H1 (cell line): ENCODE results near the gene BSDC1. TPM values are rescaled to one million over a fixed set of nuclear protein-coding genes. Genes with fewer than 3 reads are reported as not detected.

Source experiments
- CTCF ChIA-PET: fragments of 300-600 bp; sonication (Branson Sonifier 250); formaldehyde crosslinking; loops from one replicate; lab custom pipeline; 2021; ENCODE audit not compliant: partially characterized antibody; lab: Charles Lee
- POLR2A ChIA-PET: fragments of 300-600 bp; sonication (Branson Sonifier 250); formaldehyde crosslinking; loops from one replicate; lab custom pipeline; 2021; ENCODE audit warnings: inconsistent platforms; ENCODE audit not compliant: partially characterized antibody; lab: Charles Lee
- DNase-seq, 2 experiments: peaks; one replicate each; pipeline versions ENCODE4 v3.0.0 to v3.0.0-alpha.2; 2010 to 2022; ENCODE audit warnings: low spot score in 2 of 2, low read depth in 1 of 2, mixed read lengths in 1 of 2
- FAIRE-seq: peaks from 2 replicates; lab custom pipeline; 2011; peaks lifted over from hg19 to GRCh38; lab: Jason Lieb, UNC
- H2AFZ ChIP-seq: 2 replicates; pipeline ENCODE4 v1.8.1; 2012; ENCODE audit warnings: low read length, inconsistent platforms
- H2AK5ac ChIP-seq: 2 replicates; pipeline ENCODE4 v1.6.1; 2013; ENCODE audit warnings: low read depth, low read length
- H2BK120ac ChIP-seq: replicated peaks from 2 replicates; pipeline ENCODE3; 2013; ENCODE audit warnings: low read depth, low read length, inconsistent platforms
- H2BK12ac ChIP-seq: 2 replicates; pipeline ENCODE4 v1.6.1; 2013; ENCODE audit warnings: low read depth, low read length
- H2BK15ac ChIP-seq: 2 replicates; pipeline ENCODE4 v1.6.1; 2013; ENCODE audit warnings: low read length
- H2BK20ac ChIP-seq: 2 replicates; pipeline ENCODE4 v1.6.1; 2013; ENCODE audit warnings: low read length
- H2BK5ac ChIP-seq: 2 replicates; pipeline ENCODE4 v1.6.1; 2013; ENCODE audit warnings: low read depth, low read length
- H3K14ac ChIP-seq: 2 replicates; pipeline ENCODE4 v1.6.1; 2013; ENCODE audit warnings: inconsistent platforms; ENCODE audit not compliant: insufficient read length
- H3K18ac ChIP-seq: 2 replicates; pipeline ENCODE4 v1.6.1; 2013; ENCODE audit warnings: low read length; ENCODE audit errors: extremely low read depth
- H3K23ac ChIP-seq: 2 replicates; pipeline ENCODE4 v1.6.1; 2013; ENCODE audit warnings: inconsistent platforms; ENCODE audit not compliant: insufficient read length
- H3K23me2 ChIP-seq: 2 replicates; pipeline ENCODE4 v1.6.1; 2013; ENCODE audit warnings: low read depth, low read length
- H3K27ac ChIP-seq: 2 replicates; pipeline ENCODE4 v1.6.1; 2011; ENCODE audit warnings: low read depth, low read length, inconsistent platforms
- H3K27me3 ChIP-seq, 4 experiments: replicated peaks in 1 of 4; 1 replicate in 1 of 4; 2 replicates in 3 of 4; pipeline versions ENCODE4 v1.6.1 to v1.8.1; 2011 to 2013; ENCODE audit warnings: low read length in 3 of 4, mild to moderate bottlenecking in 3 of 4, inconsistent platforms in 2 of 4, mixed read lengths in 2 of 4, moderate library complexity in 1 of 4; ENCODE audit not compliant: control insufficient read depth in 3 of 4, insufficient read depth in 3 of 4; ENCODE audit errors: extremely low read depth in 1 of 4
- H3K36me3 ChIP-seq, 4 experiments: 2 replicates each; pipeline versions ENCODE4 v1.6.1 to v1.8.1; 2011 to 2013; ENCODE audit warnings: mild to moderate bottlenecking in 4 of 4, low read length in 3 of 4, moderate library complexity in 2 of 4, control low read depth in 1 of 4, inconsistent platforms in 1 of 4; ENCODE audit not compliant: insufficient read depth in 4 of 4, control insufficient read depth in 2 of 4
- H3K4ac ChIP-seq: replicated peaks from 2 replicates; pipeline ENCODE3; 2013; ENCODE audit warnings: low read length, low read depth, mixed read lengths, inconsistent platforms; ENCODE audit not compliant: insufficient read length
- H3K4me1 ChIP-seq, 4 experiments: replicated peaks in 1 of 4; 1 replicate in 1 of 4; 2 replicates in 3 of 4; pipeline versions ENCODE4 v1.6.1 to v1.8.1; 2011 to 2013; ENCODE audit warnings: low read length in 3 of 4, inconsistent platforms in 2 of 4, mixed read lengths in 1 of 4; ENCODE audit not compliant: insufficient read depth in 4 of 4, control insufficient read depth in 3 of 4
- H3K4me2 ChIP-seq, 2 experiments: 2 replicates each; pipeline versions ENCODE4 v1.6.1 to v1.8.1; 2011 to 2013; ENCODE audit warnings: low read depth in 2 of 2, low read length in 2 of 2, control low read depth in 1 of 2, inconsistent platforms in 1 of 2, mild to moderate bottlenecking in 1 of 2; ENCODE audit not compliant: insufficient read depth in 1 of 2
- H3K4me3 ChIP-seq, 4 experiments: fragments of 200-600, 300-600 bp in 1 of 4; sonication (generic), shearing (Covaris generic), sonication (Bioruptor Twin) in 1 of 4; 2 replicates each; pipeline versions ENCODE4 v1.5.1 to v1.8.1; 2011 to 2016; ENCODE audit warnings: low read length in 4 of 4, low read depth in 3 of 4, control low read depth in 2 of 4, inconsistent platforms in 2 of 4, mild to moderate bottlenecking in 2 of 4, mixed read lengths in 1 of 4, moderate library complexity in 1 of 4; ENCODE audit not compliant: insufficient read depth in 2 of 4; ENCODE audit errors: extremely low read depth in 1 of 4
- H3K56ac ChIP-seq: replicated peaks from 2 replicates; pipeline ENCODE3; 2013; ENCODE audit warnings: low read depth, mild to moderate bottlenecking, mixed read lengths, low read length, inconsistent platforms; ENCODE audit not compliant: insufficient read length
- H3K79me1 ChIP-seq: 2 replicates; pipeline ENCODE4 v1.6.1; 2013; ENCODE audit warnings: low read depth, low read length, control low read depth
- H3K79me2 ChIP-seq, 2 experiments: 2 replicates each; pipeline versions ENCODE4 v1.6.1 to v1.8.1; 2012 to 2013; ENCODE audit warnings: low read length in 2 of 2, mild to moderate bottlenecking in 2 of 2, inconsistent platforms in 1 of 2; ENCODE audit not compliant: insufficient read depth in 2 of 2, control insufficient read depth in 1 of 2
- H3K9ac ChIP-seq, 4 experiments: replicated peaks in 1 of 4; 1 replicate in 1 of 4; 2 replicates in 3 of 4; pipeline versions ENCODE4 v1.6.1 to v1.8.1; 2011 to 2013; ENCODE audit warnings: low read depth in 3 of 4, low read length in 3 of 4, control low read depth in 2 of 4, mild to moderate bottlenecking in 2 of 4, moderate library complexity in 2 of 4, inconsistent platforms in 1 of 4; ENCODE audit errors: extremely low read depth in 1 of 4
- H3K9me3 ChIP-seq, 2 experiments: 2 replicates each; pipeline versions ENCODE4 v1.6.1 to v1.8.1; 2012 to 2013; ENCODE audit warnings: mild to moderate bottlenecking in 2 of 2, moderate library complexity in 2 of 2, control low read depth in 1 of 2, inconsistent platforms in 1 of 2, low read depth in 1 of 2, low read length in 1 of 2, mixed read lengths in 1 of 2; ENCODE audit not compliant: insufficient read depth in 2 of 2
- H4K20me1 ChIP-seq, 2 experiments: replicated peaks in 1 of 2; 2 replicates each; pipeline versions ENCODE3 to v1.8.1; 2011 to 2013; ENCODE audit warnings: inconsistent platforms in 2 of 2, low read length in 2 of 2, mild to moderate bottlenecking in 1 of 2; ENCODE audit not compliant: insufficient read depth in 2 of 2, control insufficient read depth in 1 of 2
- H4K5ac ChIP-seq: 2 replicates; pipeline ENCODE4 v1.6.1; 2013; ENCODE audit warnings: low read length, low read depth, mixed read lengths, inconsistent platforms; ENCODE audit not compliant: insufficient read length
- H4K8ac ChIP-seq: 2 replicates; pipeline ENCODE4 v1.8.0; 2013; ENCODE audit warnings: mild to moderate bottlenecking, moderate library complexity, low read length, inconsistent platforms; ENCODE audit not compliant: insufficient read depth; ENCODE audit errors: extremely low read depth
- H4K91ac ChIP-seq: replicated peaks from 2 replicates; pipeline ENCODE3; 2013; ENCODE audit warnings: low read length, mixed read lengths, inconsistent platforms; ENCODE audit not compliant: insufficient read length
- GABPA ChIP-seq: IDR thresholded peaks from 2 replicates; pipeline ENCODE4 v1.6.1; 2011; ENCODE audit warnings: mild to moderate bottlenecking, low read length, moderate library complexity, borderline replicate concordance; ENCODE audit not compliant: insufficient read depth
- KDM4A ChIP-seq: IDR thresholded peaks from one replicate; pipeline ENCODE4 v1.7.1; 2012; ENCODE audit warnings: low read depth, mild to moderate bottlenecking, moderate library complexity, low read length, inconsistent platforms; ENCODE audit not compliant: severe bottlenecking
- MAFK ChIP-seq: IDR thresholded peaks from 2 replicates; pipeline ENCODE4 v1.6.1; 2012; ENCODE audit warnings: low read depth, mild to moderate bottlenecking, improper control_type of control experiment, low read length
- SP2 ChIP-seq: IDR thresholded peaks from 2 replicates; pipeline ENCODE4 v1.6.1; 2012; ENCODE audit warnings: mild to moderate bottlenecking, low read length, inconsistent platforms
- TAF1 ChIP-seq: IDR thresholded peaks from 2 replicates; pipeline ENCODE4 v1.6.1; 2011; ENCODE audit warnings: mild to moderate bottlenecking, low read depth, low read length
- WGBS, 2 experiments: shearing (Covaris generic) in 1 of 2; methylation state at CpG; one replicate each; pipeline versions ENCODE4 v1.1.6 to v1.1.7; 2013 to 2015; ENCODE audit warnings: low lambda C conversion rate in 2 of 2, mixed read lengths in 2 of 2, inconsistent platforms in 1 of 2, low coverage in 1 of 2, missing lambda C conversion rate in 1 of 2; ENCODE audit not compliant: insufficient replicate concordance in 2 of 2, insufficient coverage in 1 of 2, insufficient read length in 1 of 2; ENCODE audit errors: extremely low coverage in 1 of 2, missing lambda C conversion rate in 1 of 2; 5-methylcytosine and 5-hydroxymethylcytosine counted together
- polyA plus RNA-seq, 7 experiments: library from polyadenylated mRNA; depleted of rRNA in 3 of 7; stranded (reverse) in 5 of 7; unstranded in 2 of 7; fragments of >200 nt in 5 of 7; fragments of 200-250 nt in 2 of 7; gene quantifications; 1 replicate in 5 of 7; 2 replicates in 1 of 7; 4 replicates in 1 of 7; pipeline versions ENCODE4 v1.2.1 to v1.2.3, GENCODE V29; 2011 to 2013; ENCODE audit warnings: missing spikeins in 2 of 7, mixed read lengths in 2 of 7
- total RNA-seq: library from RNA; stranded (reverse); fragmentation: NEBNext Ultra II Directional; extraction: Animal tissue kit (Norgen Biotek cat#: 25700); gene quantifications from 2 replicates; pipeline ENCODE4 v1.2.1, GENCODE V29; 2021
- TF ChIP-seq, protein P1 (sequence below): IDR thresholded peaks from 2 replicates; pipeline ENCODE4 v1.6.1; 2011; ENCODE audit warnings: low read depth, mild to moderate bottlenecking, low read length; ENCODE audit not compliant: insufficient read depth

Gene BSDC1
- total and polyA plus RNA-seq, 2 of the 8 experiments (the other 6 are each of a cell fraction or from before 2014, with no cell fraction given), result 24.8 to 40.7 TPM

DNA sequence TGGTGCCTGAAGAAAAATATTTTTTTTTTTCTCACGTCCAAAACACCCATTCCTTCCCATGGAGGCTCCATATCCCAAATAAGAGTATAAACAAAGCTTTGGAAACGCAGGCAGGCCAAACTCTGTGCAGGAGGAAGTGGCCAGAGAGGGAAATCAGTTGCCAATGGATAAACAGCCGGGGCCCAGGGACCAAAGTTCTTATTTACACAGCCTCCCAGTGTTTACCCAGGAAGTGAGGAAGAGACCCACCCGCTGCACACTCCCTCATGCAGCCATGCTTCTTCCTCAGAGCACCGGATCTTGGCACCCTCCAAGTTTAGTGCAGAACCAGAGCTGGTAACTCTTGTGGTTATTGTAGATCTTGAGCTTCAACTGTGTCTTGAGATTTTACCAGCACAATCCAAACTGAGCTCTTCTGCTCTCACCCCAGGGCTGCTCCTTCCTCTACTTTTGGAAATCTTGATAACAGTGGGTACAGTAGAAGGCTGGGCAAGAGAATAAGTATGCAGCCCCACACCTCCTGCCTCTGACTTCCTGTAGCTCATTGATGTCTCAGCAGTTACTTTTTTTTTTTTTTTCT, 72.4 kb downstream of the BSDC1 start:
- Histone ChIP-seq H2BK5ac (no peak overlapping the region), H3K79me2 (no peaks in the 10 kb centered on the region), H2BK20ac (no peak overlapping the region), H3K36me3 (peaks cover under 1 to 33% (median 19%) of the 10 kb centered on the region in 4 experiments; a peak in 7 of 8 replicates), H2BK12ac (no peak overlapping the region), H2AFZ (no peak overlapping the region), H4K8ac (no peak overlapping the region), H3K27ac (no peak overlapping the region), H3K56ac (no peak overlapping the region), H3K23ac (no peak overlapping the region), H4K5ac (no peak overlapping the region), H3K18ac (no peak overlapping the region), H4K20me1 (no peaks in the 10 kb centered on the region), H3K4me1 (no peaks in the 10 kb centered on the region), H3K4me2 (no peak overlapping the region), H3K14ac (no peak overlapping the region), H4K91ac (no peak overlapping the region), H3K27me3 (no peaks in the 10 kb centered on the region), H3K79me1 (no peaks in the 10 kb centered on the region), H2BK120ac (no peak overlapping the region), H3K9me3 (no peaks in the 10 kb centered on the region), H3K23me2 (no peaks in the 10 kb centered on the region), H3K4me3 (no peak overlapping the region), H3K9ac (no peak overlapping the region), H2BK15ac (no peak overlapping the region), H3K4ac (no peak overlapping the region), H2AK5ac (no peak overlapping the region)
- no peak for FAIRE-seq
- 89% methylated on average over 5 of the region's 5 CpGs; no CpG with 5 or more reads in 1 of the 2 experiments for WGBS, 2 experiments
- ChIA-PET POLR2A (interaction anchor here (0.6 to 6.7 kb wide), 9 partner anchors 10 to 141 kb away, joined by 3 to 68 read pairs (median 6); partner anchors contain the start of genes IQCC and MARCKSL1), CTCF (interaction anchor here (0.5 to 2.4 kb wide), 12 partner anchors 10 to 188 kb away, joined by 3 to 10 read pairs (median 3); no protein-coding TSS in a partner anchor)
- DNase-seq, result no peak
- TF ChIP-seq TAF1 (no peak), KDM4A (no peak), SP2 (no peak), GABPA (no peak), MAFK (no peak)
- TF ChIP-seq, protein P1, sequence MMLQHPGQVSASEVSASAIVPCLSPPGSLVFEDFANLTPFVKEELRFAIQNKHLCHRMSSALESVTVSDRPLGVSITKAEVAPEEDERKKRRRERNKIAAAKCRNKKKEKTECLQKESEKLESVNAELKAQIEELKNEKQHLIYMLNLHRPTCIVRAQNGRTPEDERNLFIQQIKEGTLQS, result no peak
